GM03348 (cell line): ENCODE results near the gene MYO15B.

Source experiments
- DNase-seq: peaks from one replicate; pipeline ENCODE4 v3.0.0; 2012; ENCODE audit warnings: low spot score

MYO15B gene

GRCh38 chr17:75639327-75639726 is 51.7 kb downstream of the MYO15B start:
- no peak for DNase-seq

GRCh38 chr17:75639771-75640555 is 52.4 kb downstream of the MYO15B start:
- DNase-seq = no peak

- DNase-seq = no peak
These were observed 53.0 kb downstream of the MYO15B start for GRCh38 chr17:75640556-75641119.

GRCh38 chr17:75641343-75641742 is 53.7 kb downstream of the MYO15B start:
- no peak for DNase-seq

GRCh38 chr17:75642182-75642783 is 54.7 kb downstream of the MYO15B start:
- no peak for DNase-seq

GRCh38 chr17:75642784-75643642 is 55.4 kb downstream of the MYO15B start:
- DNase-seq = no peak

GRCh38 chr17:75643643-75644017 is 56.0 kb downstream of the MYO15B start:
- no peak for DNase-seq

GRCh38 chr17:75645501-75645888 is 57.9 kb downstream of the MYO15B start:
- no peak for DNase-seq

- no peak for DNase-seq
These were observed 58.5 kb downstream of the MYO15B start for GRCh38 chr17:75645889-75646637.

GRCh38 chr17:75646638-75646992 is 59.0 kb downstream of the MYO15B start:
- no peak for DNase-seq

- DNase-seq = no peak
These were observed 59.5 kb downstream of the MYO15B start for GRCh38 chr17:75647061-75647460.

- no peak for DNase-seq
These were observed 60.3 kb downstream of the MYO15B start for GRCh38 chr17:75647921-75648320.

- DNase-seq = no peak
These were observed 62.1 kb downstream of the MYO15B start for GRCh38 chr17:75649687-75650086.

- no peak for DNase-seq
These were observed 63.3 kb downstream of the MYO15B start for GRCh38 chr17:75650874-75651273.

- DNase-seq = no peak
These were observed 64.7 kb downstream of the MYO15B start for GRCh38 chr17:75652341-75652740.

- DNase-seq = peak; percentile 68
These were observed 65.4 kb downstream of the MYO15B start for GRCh38 chr17:75652934-75653549.

GRCh38 chr17:75654176-75654575 is 66.6 kb downstream of the MYO15B start:
- no peak for DNase-seq

GRCh38 chr17:75658237-75658636 is 70.6 kb downstream of the MYO15B start:
- DNase-seq = no peak

GRCh38 chr17:75661531-75661930 is 73.9 kb downstream of the MYO15B start:
- DNase-seq = no peak

- no peak for DNase-seq
These were observed 74.9 kb downstream of the MYO15B start for GRCh38 chr17:75662511-75662910.

GRCh38 chr17:75664099-75664549 is 76.5 kb downstream of the MYO15B start:
- no peak for DNase-seq
